Activated naive CD4-positive, alpha-beta T cell treated with anti-CD3 and anti-CD28 coated beads, Interleukin-2, amount 50 U/mL, for 72 hours (primary cell): ENCODE data around the gene KMO. TPM values are rescaled to one million over a fixed set of nuclear protein-coding genes. Genes with fewer than 3 reads are reported as not detected.

Experiments
- ATAC-seq, 2 donors: fragments of 150-1000 bp; cut with Tn5 transposase; 2 replicates each; pipeline ENCODE4 v1.10.0; 2021; ENCODE audit warnings: mild to moderate bottlenecking in 2 of 2, moderate library complexity in 2 of 2
- DNase-seq, 2 donors: peaks; one replicate each; pipeline ENCODE4 v3.0.0; 2021 to 2022; ENCODE audit warnings: low spot score in 2 of 2
- H3K27ac Mint-ChIP-seq, 2 donors: one replicate each; pipeline ENCODE4 v1.8.0; 2022; ENCODE audit warnings: mild to moderate bottlenecking in 2 of 2, mixed read lengths in 2 of 2
- H3K36me3 Mint-ChIP-seq, 2 donors: one replicate each; pipeline ENCODE4 v1.8.0; 2022; ENCODE audit warnings: mixed read lengths in 2 of 2
- H3K9me3 Mint-ChIP-seq, 2 donors: one replicate each; pipeline ENCODE4 v1.8.0; 2022; ENCODE audit warnings: mixed read lengths in 2 of 2
- total RNA-seq, 2 donors: library from RNA; stranded (reverse); gene quantifications; one replicate each; pipeline ENCODE4 v1.2.3, GENCODE V29; 2022

KMO gene
- total RNA-seq, 2 donors from 2014 or later, result not detected

DNA sequence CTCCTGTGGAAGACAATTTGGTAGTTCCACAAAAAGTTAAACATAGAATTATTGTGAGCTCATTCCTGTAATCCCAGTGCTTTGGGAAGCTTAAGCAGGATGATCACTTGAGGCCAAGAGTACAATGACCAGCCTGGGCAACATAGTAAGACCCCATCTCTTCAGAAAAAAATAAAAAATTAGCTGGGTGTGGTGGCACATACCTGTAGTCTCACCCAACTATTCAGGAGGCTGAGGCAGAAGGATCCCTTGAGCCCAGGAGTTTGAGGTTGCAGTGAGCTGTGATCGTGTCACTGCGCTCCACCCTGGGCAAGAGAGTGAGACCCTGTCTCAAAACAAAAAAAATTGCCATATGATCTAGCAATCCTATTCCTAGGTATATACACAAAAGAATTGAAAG is 112.1 kb downstream of the KMO start:
- Mint-ChIP-seq H3K9me3 (peaks cover 10 to 17% of the 10 kb centered on the region in 2 donors), H3K27ac (no peak overlapping the region), H3K36me3 (peaks cover 6 to 18% of the 10 kb centered on the region in 2 donors)
- ATAC-seq (no peak), DNase-seq (no peak)

DNA sequence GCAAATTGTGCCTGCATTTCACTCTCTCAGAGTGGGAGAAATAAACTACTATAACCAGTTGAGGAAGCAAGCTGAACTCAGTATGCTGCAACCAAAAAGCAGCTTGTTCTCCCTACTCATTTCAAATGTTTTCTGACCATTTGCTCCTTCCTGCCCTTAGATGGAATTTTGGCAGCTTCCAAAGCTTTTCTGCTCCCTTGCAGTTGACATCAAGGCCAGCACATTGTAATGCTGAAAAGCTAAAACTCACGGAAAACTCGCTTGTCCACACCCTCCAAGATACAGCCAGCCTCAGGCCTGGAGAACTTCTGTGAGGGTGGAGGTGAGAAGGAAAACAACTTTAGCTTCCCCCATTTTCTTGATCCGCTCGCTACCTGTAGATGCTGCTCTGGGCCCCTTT is 113.0 kb downstream of the KMO start:
- Mint-ChIP-seq H3K36me3 (peaks cover 5 to 17% of the 10 kb centered on the region in 2 donors), H3K27ac (no peak overlapping the region), H3K9me3 (peaks cover 10 to 23% of the 10 kb centered on the region in 2 donors)
- DNase-seq, result no peak
- ATAC-seq, result no peak

Other genes with a start within 250 kb of the KMO start
- not detected for gene RGS7, start 175.2 kb upstream of the KMO start, total RNA-seq
- 10 to 100 TPM; 65.8 to 69.8 TPM for gene FH, start 12.6 kb upstream of the KMO start, total RNA-seq
- gene CHML, start 108.0 kb downstream of the KMO start, total RNA-seq, result 10 to 100 TPM; 13.1 to 16.2 TPM
- 10 to 100 TPM in 1 of 2 donors, 1 to 10 TPM in 1; 8.2 to 13.6 TPM for gene OPN3, start 108.0 kb downstream of the KMO start, total RNA-seq
- not detected for gene WDR64, start 119.9 kb downstream of the KMO start, total RNA-seq